GM12865 (cell line): ENCODE data around the gene TRAF2.
"Not testable (repeated sequence)": the region's sequence is repeated elsewhere in the genome, so short reads cannot be mapped to it uniquely, and the experiment has no call there.

ENCODE experiments used
- DNase-seq: peaks from one replicate; pipeline ENCODE4 v3.0.0; 2010; ENCODE audit warnings: low read depth
- H3K4me3 ChIP-seq: 2 replicates; pipeline ENCODE4 v1.5.1; 2011; ENCODE audit warnings: mild to moderate bottlenecking, low read depth, low read length, control low read depth
- TF ChIP-seq, protein P1 (sequence below): IDR thresholded peaks from 2 replicates; pipeline ENCODE4 v1.5.1; 2011; ENCODE audit warnings: low read length, control low read depth, low read depth, inconsistent platforms; ENCODE audit not compliant: insufficient read depth; ENCODE audit errors: missing control alignments

The TRAF2 gene

DNA sequence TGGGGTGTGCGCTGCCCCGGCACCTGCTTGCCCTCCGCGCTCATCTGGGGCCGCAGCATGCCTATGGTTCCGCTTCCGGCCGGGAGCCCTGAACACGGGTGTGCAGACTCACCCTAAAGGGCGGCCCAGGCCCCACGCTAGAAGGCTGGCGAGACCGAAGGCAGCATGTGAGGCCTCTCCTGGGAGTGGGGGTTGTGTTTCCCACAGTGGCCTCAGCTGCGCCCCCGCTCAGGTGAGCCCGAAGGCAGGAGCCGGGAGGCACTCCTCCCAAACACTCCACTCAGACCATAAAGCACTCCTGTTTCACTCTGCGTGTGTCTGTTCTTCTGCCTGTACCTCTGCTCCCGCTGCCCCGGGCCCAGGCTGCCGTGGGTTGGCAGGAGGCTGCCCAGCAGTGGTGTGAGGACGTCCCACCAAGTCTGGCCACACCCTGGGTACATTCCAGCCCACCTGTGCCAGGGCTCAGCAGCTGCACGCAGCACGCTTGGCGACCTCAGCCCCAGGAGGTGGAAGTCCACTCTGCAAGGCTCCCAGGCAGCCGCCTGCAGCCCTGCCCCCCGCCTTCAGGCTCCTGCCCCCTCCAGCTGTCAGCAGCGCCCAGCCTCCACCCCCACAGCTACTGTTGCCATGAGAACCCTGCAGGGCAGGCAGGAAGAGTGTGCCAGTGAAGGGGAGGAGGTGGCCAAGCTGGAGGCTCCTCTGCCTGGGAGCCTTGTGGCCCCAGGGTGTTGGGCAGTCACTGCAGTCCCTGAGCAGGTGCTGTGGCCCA, 45.3 kb upstream of the TRAF2 start:
- no peak for DNase-seq
- H3K4me3 ChIP-seq: no peak overlapping the region

DNA sequence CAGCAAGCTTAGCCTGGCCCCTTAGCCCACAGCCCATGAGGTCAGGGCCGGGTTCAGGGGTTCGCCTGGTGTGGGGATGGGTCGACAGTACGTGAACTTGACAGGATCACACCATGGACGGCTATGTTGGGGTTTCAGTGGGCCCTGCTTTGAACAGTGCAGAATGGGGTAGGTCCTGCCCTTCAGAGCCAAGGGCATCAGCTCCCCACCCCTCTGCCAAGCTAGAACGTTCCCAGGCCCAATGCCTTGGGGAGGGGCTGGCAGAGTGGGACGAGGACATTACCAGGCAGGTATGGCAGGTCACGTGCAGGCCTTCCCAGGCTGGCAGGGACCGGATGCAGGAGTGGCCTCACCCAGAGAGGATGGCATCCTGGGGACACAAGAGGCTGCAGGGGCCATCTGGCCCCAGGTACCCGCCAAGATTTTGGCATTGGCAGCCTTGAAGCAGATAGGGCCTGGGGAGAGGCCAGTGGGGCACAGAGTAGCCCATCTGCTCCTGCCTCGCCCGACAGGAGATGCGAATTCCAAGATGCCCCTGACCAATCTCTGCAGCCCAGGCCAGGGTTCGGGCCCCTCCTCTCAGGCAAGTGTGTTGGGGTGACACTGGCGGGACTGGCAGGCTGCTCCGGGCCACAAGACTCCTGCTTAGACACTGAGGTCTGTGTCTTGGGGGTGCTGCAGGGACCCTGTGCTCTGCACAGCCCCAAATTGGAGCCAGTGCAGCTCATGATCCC, 44.5 kb upstream of the TRAF2 start:
- DNase-seq, H3K4me3 ChIP-seq: not testable (repeated sequence)

More for the DNA sequence above, 45.3 kb upstream of the TRAF2 start:
- TF ChIP-seq, protein P1, sequence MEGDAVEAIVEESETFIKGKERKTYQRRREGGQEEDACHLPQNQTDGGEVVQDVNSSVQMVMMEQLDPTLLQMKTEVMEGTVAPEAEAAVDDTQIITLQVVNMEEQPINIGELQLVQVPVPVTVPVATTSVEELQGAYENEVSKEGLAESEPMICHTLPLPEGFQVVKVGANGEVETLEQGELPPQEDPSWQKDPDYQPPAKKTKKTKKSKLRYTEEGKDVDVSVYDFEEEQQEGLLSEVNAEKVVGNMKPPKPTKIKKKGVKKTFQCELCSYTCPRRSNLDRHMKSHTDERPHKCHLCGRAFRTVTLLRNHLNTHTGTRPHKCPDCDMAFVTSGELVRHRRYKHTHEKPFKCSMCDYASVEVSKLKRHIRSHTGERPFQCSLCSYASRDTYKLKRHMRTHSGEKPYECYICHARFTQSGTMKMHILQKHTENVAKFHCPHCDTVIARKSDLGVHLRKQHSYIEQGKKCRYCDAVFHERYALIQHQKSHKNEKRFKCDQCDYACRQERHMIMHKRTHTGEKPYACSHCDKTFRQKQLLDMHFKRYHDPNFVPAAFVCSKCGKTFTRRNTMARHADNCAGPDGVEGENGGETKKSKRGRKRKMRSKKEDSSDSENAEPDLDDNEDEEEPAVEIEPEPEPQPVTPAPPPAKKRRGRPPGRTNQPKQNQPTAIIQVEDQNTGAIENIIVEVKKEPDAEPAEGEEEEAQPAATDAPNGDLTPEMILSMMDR: no peak

DNA sequence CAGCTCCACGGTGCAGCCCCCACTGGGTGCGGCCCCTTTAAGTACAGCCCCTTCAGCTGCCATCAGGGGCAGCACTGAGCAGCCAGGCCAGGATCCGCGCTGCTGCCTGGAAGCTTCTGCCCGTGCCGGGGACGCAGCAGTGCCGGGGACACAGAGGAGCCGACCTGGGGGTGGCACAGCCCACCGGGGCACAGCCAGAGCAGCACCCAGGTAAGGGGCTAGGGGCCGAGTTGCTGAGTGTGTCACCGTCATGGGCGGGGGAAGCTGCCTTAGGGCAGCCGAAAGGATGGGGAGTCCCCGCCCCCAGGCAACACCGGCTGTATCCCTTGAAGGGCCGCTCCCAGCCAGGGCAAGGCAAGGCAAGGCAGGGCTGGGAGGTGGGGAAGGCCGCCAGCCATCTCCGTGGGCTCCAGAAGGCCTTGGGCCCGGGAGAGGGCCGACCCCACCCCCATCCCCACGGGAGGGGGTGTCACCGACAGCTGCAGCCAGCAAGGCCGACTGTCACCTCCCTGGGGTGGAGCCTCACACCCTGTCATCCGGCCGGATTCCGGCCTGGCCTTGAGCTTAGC, 43.9 kb upstream of the TRAF2 start, which contains the start of gene AJM1:
AJM1 (plus strand) TSS at position 99 of the 569 bp plus-strand sequence. CDS start 1,937 bp downstream, outside the sequence.
- H3K4me3 ChIP-seq: peak within 1 kb of the TSS; percentile 86
- TF ChIP-seq, protein P1: peak; percentile 91
- peak; percentile 87 for DNase-seq

DNA sequence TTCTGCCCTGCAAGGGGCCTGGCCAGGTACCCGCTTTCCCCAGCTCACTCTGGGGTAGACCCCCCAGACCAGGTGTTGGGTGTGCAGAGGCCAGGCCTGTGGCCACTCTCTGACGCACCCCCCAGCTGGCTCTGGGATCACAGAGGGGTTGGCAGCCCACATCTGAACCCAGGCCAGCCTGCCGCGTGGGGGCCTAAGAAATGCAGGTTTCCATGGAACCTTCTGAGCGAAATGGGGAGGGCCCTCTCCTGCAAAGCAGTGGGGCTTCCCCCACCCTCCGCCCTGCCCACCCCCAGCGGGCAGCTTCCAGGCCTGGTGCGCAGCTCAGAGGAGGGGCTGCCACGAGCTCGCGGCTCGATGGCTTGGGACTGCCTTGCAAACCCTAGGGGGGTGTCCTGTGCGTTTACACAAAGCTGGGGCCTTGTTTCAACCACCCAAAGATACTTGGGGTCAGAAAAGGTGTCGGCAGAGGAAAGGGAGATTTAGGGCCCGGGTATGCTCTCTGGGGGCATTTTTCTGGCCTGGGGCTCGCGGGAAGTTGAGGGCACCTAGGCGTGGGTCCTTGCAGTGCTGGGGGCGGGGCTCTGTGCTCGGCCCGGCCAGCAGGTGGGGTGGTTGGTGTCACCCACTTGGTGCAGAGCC, 43.0 kb upstream of the TRAF2 start:
- DNase-seq: not testable (repeated sequence)
- peak overlapping the region; percentile 25 for H3K4me3 ChIP-seq

DNA sequence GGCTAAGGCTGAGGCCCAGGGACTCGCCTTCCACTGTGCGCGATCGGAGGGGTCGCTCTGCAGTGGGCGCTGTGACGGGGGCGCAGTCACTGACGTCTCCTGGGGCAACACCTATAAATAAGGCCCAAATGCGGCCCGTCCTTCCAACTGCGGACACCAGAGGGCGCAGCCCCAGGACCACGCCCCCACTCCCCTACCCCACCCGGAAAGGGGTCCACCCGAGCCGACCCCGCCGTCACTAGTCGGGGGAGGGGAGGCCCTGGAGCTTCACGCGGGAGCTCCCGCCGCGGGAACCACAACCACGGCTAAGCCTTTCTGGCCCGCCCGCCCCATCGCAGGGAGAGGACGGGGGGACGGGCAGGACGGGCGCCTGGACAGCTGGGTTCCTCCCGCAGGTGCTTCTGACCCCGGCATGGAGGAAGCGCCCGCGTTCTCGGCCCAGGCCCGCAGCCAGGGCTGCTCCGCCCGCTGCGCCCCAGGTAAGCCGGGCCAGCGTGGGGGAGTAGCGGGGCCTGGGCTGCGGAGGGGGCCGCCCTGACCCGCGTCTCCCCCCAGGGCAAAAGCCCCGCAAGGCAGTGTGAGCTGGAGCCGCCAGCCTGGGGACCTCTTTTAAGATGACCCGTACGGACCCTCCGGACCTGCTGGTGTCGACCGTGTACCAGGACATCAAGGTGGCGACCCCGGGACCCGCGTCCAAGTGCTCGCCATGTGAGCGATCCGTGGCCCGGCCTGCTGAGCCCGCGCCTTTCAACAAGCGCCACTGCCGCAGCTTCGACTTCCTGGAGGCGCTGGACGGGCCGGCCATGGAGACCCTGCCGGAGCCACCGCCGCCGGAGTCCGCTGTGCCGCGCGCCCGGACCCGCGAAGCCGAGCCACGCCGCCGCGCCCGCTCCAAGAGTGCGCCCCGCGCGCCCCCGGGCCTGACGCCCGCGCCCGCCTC, 42.2 kb upstream of the TRAF2 start:
- not testable (repeated sequence) for H3K4me3 ChIP-seq
- peak; percentile 35 for DNase-seq
- TF ChIP-seq, protein P1: peak; percentile 39

DNA sequence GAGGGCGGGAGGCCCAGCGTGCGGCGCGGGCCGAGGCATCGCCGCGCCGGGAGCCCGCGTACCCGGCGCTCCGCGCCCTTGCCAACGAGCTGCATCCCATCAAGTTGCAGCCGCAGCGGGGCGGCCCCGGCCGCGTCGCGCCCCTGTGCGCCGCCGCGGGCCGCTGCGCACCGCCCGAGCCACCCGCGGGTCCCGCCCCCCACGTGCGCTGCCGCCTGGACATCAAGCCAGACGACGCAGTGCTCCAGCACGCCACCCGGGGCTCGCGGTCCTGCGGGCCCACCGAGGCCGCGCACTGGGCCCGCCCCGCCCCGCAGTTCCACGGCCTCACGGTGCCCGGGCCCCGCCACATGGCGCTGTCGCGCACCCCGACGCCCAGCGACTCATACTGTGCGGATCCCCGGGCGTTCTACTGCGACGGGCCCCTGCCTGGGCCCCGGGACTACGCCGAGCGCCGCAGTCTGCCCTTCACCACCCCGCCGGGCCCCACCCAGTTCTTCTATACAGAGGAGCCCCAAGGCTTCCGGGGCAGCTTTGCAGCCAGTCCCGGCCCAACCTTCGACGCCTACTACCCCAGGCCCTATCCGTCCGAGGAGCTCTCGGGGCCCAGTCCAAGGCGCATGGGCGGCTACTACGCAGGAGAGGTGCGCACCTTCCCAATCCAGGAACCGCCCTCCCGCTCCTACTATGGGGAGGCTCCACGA, 41.4 kb upstream of the TRAF2 start:
- TF ChIP-seq, protein P1: no peak
- no peak overlapping the region for H3K4me3 ChIP-seq
- no peak for DNase-seq
